NCI-H2029 treated with DMSO at 0.1 percent for 48 hours (cell line): ENCODE data around the gene OR6C4.
"Not testable (repeated sequence)": the region's sequence is repeated elsewhere in the genome, so short reads cannot be mapped to it uniquely, and the experiment has no call there.

Experiments used
- DNase-seq: peaks from one replicate; lab custom pipeline; 2025; lab: John Stamatoyannopoulos, UW

Gene OR6C4

GRCh38 chr12:55549302-55549701, at the start of gene OR6C4:
TSS of gene OR6C4 (plus strand) at chr12:55549602. CDS start at chr12:55551227, 1,625 bp downstream.
- no peak for DNase-seq

- DNase-seq, result no peak
Measured at GRCh38 chr12:55499810-55500252, 49.6 kb upstream of the OR6C4 start.

GRCh38 chr12:55501601-55502000, 47.8 kb upstream of the OR6C4 start:
- DNase-seq, result no peak

GRCh38 chr12:55515696-55516095, 33.7 kb upstream of the OR6C4 start:
- no peak for DNase-seq

- DNase-seq, result no peak
Measured at GRCh38 chr12:55516391-55516790, 33.0 kb upstream of the OR6C4 start.

GRCh38 chr12:55548235-55548634, 1.2 kb upstream of the OR6C4 start:
- not testable (repeated sequence) for DNase-seq

- no peak for DNase-seq
Measured at GRCh38 chr12:55548756-55549155, 646 bp upstream of the OR6C4 start.

GRCh38 chr12:55554296-55554695, 4.9 kb downstream of the OR6C4 start:
- no peak for DNase-seq

GRCh38 chr12:55570060-55570459, 20.7 kb downstream of the OR6C4 start:
- DNase-seq, result not testable (repeated sequence)

GRCh38 chr12:55570689-55571088, 21.3 kb downstream of the OR6C4 start:
- DNase-seq, result not testable (repeated sequence)

- no peak for DNase-seq
Measured at GRCh38 chr12:55572168-55572567, 22.8 kb downstream of the OR6C4 start, which contains the start of gene OR2AP1. TSS of gene OR2AP1 (plus strand) at chr12:55572468. CDS start at chr12:55574415, 1,947 bp downstream.

GRCh38 chr12:55582066-55582465, 32.7 kb downstream of the OR6C4 start:
- DNase-seq, result no peak

GRCh38 chr12:55585817-55586216, 36.4 kb downstream of the OR6C4 start:
- no peak for DNase-seq

GRCh38 chr12:55590152-55590551, 40.8 kb downstream of the OR6C4 start:
- not testable (repeated sequence) for DNase-seq
